GM21723 (cell line): ENCODE results near the gene KIFC3.
"Not testable (repeated sequence)": the region's sequence is repeated elsewhere in the genome, so short reads cannot be mapped to it uniquely, and the experiment has no call there.

Experiments
- ATAC-seq: cut with Tn5 transposase; IDR thresholded peaks from one replicate; pipeline ENCODE4 v1.9.1; 2021; ENCODE audit warnings: mild to moderate bottlenecking, moderate library complexity; ENCODE audit not compliant: unreplicated experiment

Gene KIFC3, protein sequence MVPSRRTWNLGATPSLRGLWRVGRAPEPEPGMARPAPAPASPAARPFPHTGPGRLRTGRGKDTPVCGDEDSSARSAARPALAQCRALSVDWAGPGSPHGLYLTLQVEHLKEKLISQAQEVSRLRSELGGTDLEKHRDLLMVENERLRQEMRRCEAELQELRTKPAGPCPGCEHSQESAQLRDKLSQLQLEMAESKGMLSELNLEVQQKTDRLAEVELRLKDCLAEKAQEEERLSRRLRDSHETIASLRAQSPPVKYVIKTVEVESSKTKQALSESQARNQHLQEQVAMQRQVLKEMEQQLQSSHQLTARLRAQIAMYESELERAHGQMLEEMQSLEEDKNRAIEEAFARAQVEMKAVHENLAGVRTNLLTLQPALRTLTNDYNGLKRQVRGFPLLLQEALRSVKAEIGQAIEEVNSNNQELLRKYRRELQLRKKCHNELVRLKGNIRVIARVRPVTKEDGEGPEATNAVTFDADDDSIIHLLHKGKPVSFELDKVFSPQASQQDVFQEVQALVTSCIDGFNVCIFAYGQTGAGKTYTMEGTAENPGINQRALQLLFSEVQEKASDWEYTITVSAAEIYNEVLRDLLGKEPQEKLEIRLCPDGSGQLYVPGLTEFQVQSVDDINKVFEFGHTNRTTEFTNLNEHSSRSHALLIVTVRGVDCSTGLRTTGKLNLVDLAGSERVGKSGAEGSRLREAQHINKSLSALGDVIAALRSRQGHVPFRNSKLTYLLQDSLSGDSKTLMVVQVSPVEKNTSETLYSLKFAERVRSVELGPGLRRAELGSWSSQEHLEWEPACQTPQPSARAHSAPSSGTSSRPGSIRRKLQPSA

DNA sequence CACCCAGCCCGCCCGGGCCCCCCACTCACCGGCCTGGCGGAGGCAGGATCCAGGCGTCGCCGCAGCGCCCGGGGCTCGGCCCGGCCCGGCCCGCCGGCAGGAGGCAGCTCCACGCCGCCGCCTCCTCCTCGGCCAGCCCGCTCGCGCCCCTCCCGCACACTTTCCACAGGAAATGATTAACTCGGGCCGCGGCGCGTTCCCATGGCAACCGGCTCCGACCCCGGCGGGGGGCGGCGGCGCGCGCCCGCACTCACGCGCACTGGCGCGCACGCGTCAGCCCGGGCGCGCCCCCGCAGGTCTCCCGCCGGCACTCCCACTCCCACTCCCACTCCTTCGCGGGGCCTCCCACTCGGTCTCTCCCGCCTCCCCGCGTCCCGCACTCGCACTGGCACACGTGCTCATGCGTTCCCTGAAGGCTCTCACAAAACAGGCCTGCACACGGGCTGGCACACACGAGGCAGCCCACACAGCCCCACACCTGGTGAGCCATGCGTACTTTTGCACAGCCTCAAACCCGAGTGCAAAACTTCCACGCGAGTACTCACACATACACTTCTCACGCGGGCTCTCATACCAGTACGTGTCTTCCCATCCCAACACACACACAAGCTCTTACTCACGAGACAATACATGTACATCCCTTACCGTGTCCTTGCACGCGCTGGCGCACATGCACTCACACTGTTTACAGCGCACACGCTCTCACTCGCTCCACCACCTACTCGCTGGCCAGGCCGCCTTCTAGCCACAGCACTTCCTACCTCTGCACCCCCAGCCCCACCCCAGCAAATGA lies at the start of gene KIFC3:
KIFC3 (minus strand) TSS at position 151 of the 793 bp plus-strand sequence. CDS start 4,248 bp downstream, outside the sequence.
- peak; percentile 53 for ATAC-seq

GRCh38 chr16:57848181-57848580 lies 45.9 kb upstream of the KIFC3 start:
- no peak for ATAC-seq

DNA sequence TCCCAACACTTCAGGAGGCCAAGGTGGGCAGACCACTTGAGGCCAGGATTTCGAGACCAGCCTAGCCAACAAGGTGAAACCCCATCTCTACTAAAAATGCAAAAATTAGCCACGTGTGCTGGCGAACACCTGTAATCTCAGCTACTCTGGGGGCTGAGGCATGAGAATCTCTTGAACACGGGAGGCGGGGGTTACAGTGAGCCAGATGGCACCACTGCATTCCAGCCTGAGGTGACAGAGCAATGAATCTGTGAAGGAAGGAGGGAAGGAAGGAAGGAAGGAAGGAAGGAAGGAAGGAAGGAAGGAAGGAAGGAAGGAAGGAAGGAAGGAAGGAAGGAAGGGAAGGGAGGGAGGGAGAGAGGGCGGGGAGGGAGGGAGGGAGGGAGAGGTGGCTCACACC lies 44.6 kb upstream of the KIFC3 start:
- ATAC-seq: not testable (repeated sequence)

- ATAC-seq: no peak
These were observed 43.9 kb upstream of the KIFC3 start for GRCh38 chr16:57846078-57846697.

- no peak for ATAC-seq
These were observed 42.8 kb upstream of the KIFC3 start for GRCh38 chr16:57845115-57845514.

DNA sequence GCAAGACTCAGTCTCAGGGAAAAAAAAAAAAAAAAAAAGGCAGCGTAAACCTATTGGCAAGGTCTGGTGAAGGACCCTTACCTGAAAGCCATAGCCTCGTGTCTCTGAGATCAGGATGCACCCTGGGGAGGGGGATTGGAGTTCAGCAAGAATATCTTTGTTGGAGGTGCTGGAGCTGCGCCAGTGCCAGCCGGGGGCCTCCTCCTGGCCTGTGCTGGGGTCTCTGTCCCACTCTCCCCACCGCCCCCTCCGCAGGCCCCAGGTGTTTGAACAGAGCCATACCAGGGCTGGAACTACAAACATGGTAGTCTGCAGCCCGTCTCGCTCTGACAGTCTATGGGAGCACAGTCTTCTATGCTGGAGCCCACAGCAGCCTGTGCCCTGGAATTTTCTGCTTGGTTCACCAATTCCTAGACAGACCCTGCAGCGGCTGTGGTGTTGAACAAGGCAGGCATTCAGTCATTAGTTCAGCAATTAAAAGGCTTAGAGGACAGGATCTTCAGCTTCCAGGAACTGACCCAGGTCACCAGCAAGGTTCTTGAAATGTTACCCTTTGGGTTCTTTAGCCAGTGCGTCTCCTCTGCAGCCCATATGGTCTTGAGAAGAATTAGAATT lies 42.2 kb upstream of the KIFC3 start:
- no peak for ATAC-seq

GRCh38 chr16:57843400-57843799 lies 41.1 kb upstream of the KIFC3 start:
- ATAC-seq: no peak

DNA sequence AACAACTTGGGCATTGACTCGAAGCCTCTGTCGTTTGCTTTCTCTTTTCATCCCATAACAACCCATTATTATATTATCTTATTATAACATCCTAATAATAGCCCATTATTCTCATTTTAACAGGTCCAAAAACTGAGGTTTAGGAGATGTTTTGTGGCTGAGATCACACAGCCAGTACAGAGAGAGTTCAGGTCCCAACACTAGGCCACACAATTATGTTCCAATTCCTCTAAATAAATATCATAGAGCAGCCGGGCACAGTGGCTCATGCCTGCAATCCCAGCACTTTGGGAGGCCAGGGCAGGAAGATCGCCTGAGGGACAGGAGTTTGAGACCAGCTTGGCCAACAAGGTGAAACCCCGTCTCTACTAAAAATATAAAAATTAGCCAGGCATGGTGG lies 40.3 kb upstream of the KIFC3 start:
- ATAC-seq: no peak

DNA sequence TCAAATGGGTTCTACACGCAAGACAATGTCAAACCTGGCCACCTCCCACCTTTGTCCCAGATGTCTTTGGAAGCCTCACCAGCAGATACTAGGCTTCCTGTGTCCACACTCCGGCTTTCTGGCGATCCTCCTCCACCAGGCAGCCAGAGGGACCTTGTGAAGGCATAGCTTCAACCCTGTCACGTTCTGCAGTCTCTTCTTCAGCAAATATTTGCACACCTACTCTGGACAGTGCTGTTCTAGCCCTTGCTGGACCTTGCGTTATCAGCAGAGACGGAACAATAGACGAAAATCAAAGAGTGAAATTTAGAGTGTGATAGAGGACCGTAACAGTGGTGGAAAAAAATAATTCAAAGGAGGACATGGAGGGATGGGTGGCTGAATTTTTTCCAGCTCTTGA lies 38.5 kb upstream of the KIFC3 start:
- ATAC-seq: no peak

- ATAC-seq: no peak
These were observed 35.9 kb upstream of the KIFC3 start for GRCh38 chr16:57838161-57838560.

GRCh38 chr16:57837305-57838125 lies 35.2 kb upstream of the KIFC3 start:
- no peak for ATAC-seq

DNA sequence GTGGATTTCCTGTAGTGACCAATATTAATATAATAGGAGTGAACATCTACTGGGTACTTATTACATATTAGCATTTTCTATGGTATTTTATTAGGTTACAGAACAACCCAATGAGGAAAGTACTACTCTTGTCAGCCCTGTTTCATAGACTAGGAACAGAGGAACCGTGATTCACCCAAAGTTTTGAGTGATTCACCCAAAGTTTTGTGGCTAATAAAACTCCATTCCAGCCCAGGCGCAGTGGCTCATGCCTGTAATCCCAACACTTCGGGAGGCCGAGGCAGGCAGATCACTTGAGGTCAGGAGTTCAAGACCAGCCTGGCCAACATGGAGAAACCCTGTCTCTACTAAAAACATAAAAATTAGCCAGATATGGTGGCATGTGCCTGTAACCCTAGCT lies 33.1 kb upstream of the KIFC3 start:
- not testable (repeated sequence) for ATAC-seq

DNA sequence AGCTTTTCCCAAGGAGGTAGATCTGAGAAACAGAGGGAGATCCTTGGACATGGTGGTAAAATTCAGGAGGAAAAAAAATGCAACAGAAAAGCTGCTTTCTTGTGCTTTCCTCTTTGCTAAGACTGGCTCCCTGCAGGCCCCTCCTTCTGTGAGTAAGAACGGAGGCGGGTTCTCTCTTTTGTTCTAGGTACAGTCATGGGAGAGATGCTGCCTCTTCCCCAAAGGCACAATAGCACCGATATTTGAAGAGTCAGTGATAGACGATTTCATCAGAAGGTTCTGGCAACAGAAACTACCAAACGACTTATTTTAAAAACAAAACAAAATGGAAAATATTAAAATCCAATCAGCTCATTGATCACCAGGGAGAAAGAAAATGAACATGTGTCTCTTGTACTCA lies 32.6 kb upstream of the KIFC3 start:
- ATAC-seq: no peak

- no peak for ATAC-seq
These were observed 28.7 kb upstream of the KIFC3 start for GRCh38 chr16:57830890-57831484.

DNA sequence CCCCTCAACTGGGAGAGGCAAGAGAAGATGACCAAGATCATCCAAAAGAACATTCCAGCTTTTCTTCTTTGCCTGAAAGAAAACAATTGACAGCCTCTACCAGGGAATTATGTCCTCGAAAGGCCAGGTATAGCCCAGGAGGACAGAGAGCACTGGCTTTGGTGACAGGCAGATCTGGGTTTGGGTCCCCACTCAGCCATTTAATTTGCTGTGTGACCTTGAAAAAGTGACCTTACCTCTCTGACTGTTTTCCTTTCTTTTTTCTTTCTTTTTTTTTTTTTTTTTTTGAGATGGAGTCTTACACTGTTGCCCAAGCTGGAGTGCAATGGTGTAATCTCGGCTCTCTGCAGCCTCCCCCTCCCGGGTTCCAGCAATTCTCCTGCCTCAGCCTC lies 27.7 kb upstream of the KIFC3 start:
- no peak for ATAC-seq

DNA sequence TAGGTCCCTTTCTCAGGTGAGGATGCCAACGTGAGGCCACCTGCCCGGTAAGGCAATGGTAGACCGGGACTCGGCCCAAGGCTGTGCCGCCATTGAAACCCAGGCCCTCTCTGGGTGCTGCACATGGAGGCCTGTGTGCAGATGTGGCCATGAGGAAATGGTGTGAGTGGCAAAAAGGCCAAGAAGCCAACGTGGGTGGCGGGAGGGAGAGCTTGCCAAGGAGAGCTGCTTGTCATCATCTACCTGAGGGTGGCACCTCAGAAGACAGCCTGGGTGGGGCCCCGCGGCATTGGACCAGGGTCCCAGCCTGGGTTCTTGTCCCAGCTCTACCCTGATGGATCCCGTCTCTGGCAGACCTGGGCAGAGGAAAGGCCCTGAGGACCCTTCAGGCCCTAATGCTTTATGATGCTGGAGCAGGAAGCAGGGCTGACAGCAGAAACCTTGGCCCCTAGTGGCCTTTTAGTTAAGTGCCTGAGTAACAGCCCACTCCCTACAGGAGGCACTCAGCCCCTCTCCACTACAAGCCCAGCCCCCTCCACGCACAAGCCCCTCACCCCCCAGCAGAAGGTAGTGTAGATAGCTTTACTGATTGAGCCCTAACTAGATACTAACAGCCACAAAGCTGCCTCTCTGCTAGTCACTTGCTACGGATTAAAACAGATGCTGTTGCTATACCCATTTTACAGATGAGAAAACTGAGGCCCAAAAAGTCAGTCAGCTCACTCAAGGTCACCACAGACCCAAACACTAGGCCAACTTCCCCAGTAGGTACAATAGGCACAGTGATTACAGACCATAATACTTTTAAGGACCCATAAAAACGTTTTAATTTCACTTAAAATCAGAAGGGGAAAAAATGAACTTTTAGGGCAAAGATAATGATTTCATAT lies 26.2 kb upstream of the KIFC3 start:
- ATAC-seq: no peak

- no peak for ATAC-seq
These were observed 24.7 kb upstream of the KIFC3 start for GRCh38 chr16:57826706-57827625.
